ENCODE measurements around the gene TREX2. TPM values are rescaled to one million over a fixed set of nuclear protein-coding genes. Genes with fewer than 3 reads are reported as not detected.

Gene TREX2
- total RNA-seq, 5 donors from 2014 or later (not counting 1 experiment from before 2014, with no cell fraction given): 2.4 to 6.3 (median 5.4) TPM

- H3K36me3 ChIP-seq (ENCODE audit: control insufficient read depth in 2 of 2, extremely low read depth in 1 of 2, insufficient read depth in 1 of 2, low read length in 1 of 2): no peaks in the 10 kb centered on the region
- no peak overlapping the region for H3K27ac ChIP-seq (ENCODE audit: low read length)
- peaks cover 0 to 4% of the 10 kb centered on the region in 2 experiments for H3K27me3 ChIP-seq (replicated peaks in 1 of 2; ENCODE audit: control insufficient read depth in 2 of 2, extremely low read depth in 1 of 2, insufficient read depth in 2 of 2, low read length in 1 of 2)
- peaks cover 0 to 12% of the 10 kb centered on the region in 2 experiments for H3K4me1 ChIP-seq (ENCODE audit: control insufficient read depth in 1 of 2, extremely low read depth in 1 of 2, insufficient read depth in 2 of 2, low read length in 2 of 2)
- Mint-ChIP-seq H3K4me1 (peaks cover 11 to 14% (median 12%) of the 10 kb centered on the region in 3 donors), H3K27ac (no peak overlapping the region), H3K9me3 (no peaks in the 10 kb centered on the region), H3K27me3 (peaks cover 2 to 15% of the 10 kb centered on the region in 2 donors), H3K4me3 (no peak overlapping the region), H3K36me3 (no peaks in the 10 kb centered on the region)
- ChIA-PET POLR2A (no interaction called here), CTCF (no interaction called here)
- ATAC-seq (replicated peaks in 1 of 4) (no peak), DNase-seq (no peak)
- no peaks in the 10 kb centered on the region for H3K9me3 ChIP-seq
- WGBS (ENCODE audit: insufficient coverage): 92% methylated on average over 15 of the region's 30 CpGs
- H3K4me3 ChIP-seq (ENCODE audit: control insufficient read depth in 1 of 2, extremely low read depth in 1 of 2, low read length in 1 of 2): no peak overlapping the region
Measured at GRCh38 chrX:153409414-153410101, 36.3 kb downstream of the TREX2 start.

- Histone ChIP-seq H3K9me3 (no peaks in the 10 kb centered on the region), H3K36me3 (ENCODE audit: control insufficient read depth in 2 of 2, extremely low read depth in 1 of 2, insufficient read depth in 1 of 2, low read length in 1 of 2) (no peaks in the 10 kb centered on the region), H3K27ac (ENCODE audit: low read length) (no peak overlapping the region), H3K4me3 (ENCODE audit: control insufficient read depth in 1 of 2, extremely low read depth in 1 of 2, low read length in 1 of 2) (no peak overlapping the region), H3K27me3 (replicated peaks in 1 of 2; ENCODE audit: control insufficient read depth in 2 of 2, extremely low read depth in 1 of 2, insufficient read depth in 2 of 2, low read length in 1 of 2) (peaks cover 0 to 4% of the 10 kb centered on the region in 2 experiments), H3K4me1 (ENCODE audit: control insufficient read depth in 1 of 2, extremely low read depth in 1 of 2, insufficient read depth in 2 of 2, low read length in 2 of 2) (peaks cover 0 to 12% of the 10 kb centered on the region in 2 experiments)
- Mint-ChIP-seq H3K4me1 (peaks cover 11 to 14% (median 12%) of the 10 kb centered on the region in 3 donors), H3K9me3 (no peaks in the 10 kb centered on the region), H3K4me3 (no peak overlapping the region), H3K27ac (no peak overlapping the region), H3K27me3 (peaks cover 2 to 18% of the 10 kb centered on the region in 2 donors), H3K36me3 (no peaks in the 10 kb centered on the region)
- no peak for DNase-seq
- ChIA-PET CTCF (no interaction called here), POLR2A (no interaction called here)
- ATAC-seq (replicated peaks in 1 of 4): no peak
- no CpG with 5 or more reads among the region's 12 CpGs for WGBS (ENCODE audit: insufficient coverage)
Measured at GRCh38 chrX:153408871-153409351, 36.9 kb downstream of the TREX2 start.

GRCh38 chrX:153408221-153408721, 37.6 kb downstream of the TREX2 start:
- H3K27ac ChIP-seq (ENCODE audit: low read length): no peak overlapping the region
- POLR2A ChIA-PET: no interaction called here
- H3K4me3 ChIP-seq (ENCODE audit: control insufficient read depth in 1 of 2, extremely low read depth in 1 of 2, low read length in 1 of 2): no peak overlapping the region
- 94% methylated on average over 8 of the region's 10 CpGs for WGBS (ENCODE audit: insufficient coverage)
- H3K27me3 ChIP-seq (replicated peaks in 1 of 2; ENCODE audit: control insufficient read depth in 2 of 2, extremely low read depth in 1 of 2, insufficient read depth in 2 of 2, low read length in 1 of 2): peaks cover 0 to 4% of the 10 kb centered on the region in 2 experiments
- H3K4me1 ChIP-seq (ENCODE audit: control insufficient read depth in 1 of 2, extremely low read depth in 1 of 2, insufficient read depth in 2 of 2, low read length in 2 of 2): peaks cover 0 to 12% of the 10 kb centered on the region in 2 experiments
- Mint-ChIP-seq H3K4me1 (peaks cover 11 to 12% (median 12%) of the 10 kb centered on the region in 3 donors), H3K27ac (no peak overlapping the region), H3K27me3 (peaks cover 2 to 18% of the 10 kb centered on the region in 2 donors), H3K36me3 (no peaks in the 10 kb centered on the region), H3K4me3 (no peak overlapping the region), H3K9me3 (no peaks in the 10 kb centered on the region)
- no peaks in the 10 kb centered on the region for H3K36me3 ChIP-seq (ENCODE audit: control insufficient read depth in 2 of 2, extremely low read depth in 1 of 2, insufficient read depth in 1 of 2, low read length in 1 of 2)
- DNase-seq (no peak), ATAC-seq (replicated peaks in 1 of 4) (no peak)
- H3K9me3 ChIP-seq: no peaks in the 10 kb centered on the region
- CTCF ChIA-PET: no interaction called here

GRCh38 chrX:153407736-153408135, 38.1 kb downstream of the TREX2 start:
- ChIA-PET POLR2A (no interaction called here), CTCF (no interaction called here)
- Mint-ChIP-seq H3K27me3 (peaks cover 2 to 18% of the 10 kb centered on the region in 2 donors), H3K4me3 (no peak overlapping the region), H3K4me1 (peaks cover 11 to 12% (median 12%) of the 10 kb centered on the region in 3 donors), H3K36me3 (no peaks in the 10 kb centered on the region), H3K9me3 (no peaks in the 10 kb centered on the region), H3K27ac (no peak overlapping the region)
- no peaks in the 10 kb centered on the region for H3K36me3 ChIP-seq (ENCODE audit: control insufficient read depth in 2 of 2, extremely low read depth in 1 of 2, insufficient read depth in 1 of 2, low read length in 1 of 2)
- peaks cover 0 to 4% of the 10 kb centered on the region in 2 experiments for H3K27me3 ChIP-seq (replicated peaks in 1 of 2; ENCODE audit: control insufficient read depth in 2 of 2, extremely low read depth in 1 of 2, insufficient read depth in 2 of 2, low read length in 1 of 2)
- no peak overlapping the region for H3K27ac ChIP-seq (ENCODE audit: low read length)
- WGBS (ENCODE audit: insufficient coverage): no CpG with 5 or more reads among the region's 3 CpGs
- ATAC-seq (replicated peaks in 1 of 4): no peak
- H3K4me3 ChIP-seq (ENCODE audit: control insufficient read depth in 1 of 2, extremely low read depth in 1 of 2, low read length in 1 of 2): no peak overlapping the region
- no peaks in the 10 kb centered on the region for H3K9me3 ChIP-seq
- peaks cover 0 to 12% of the 10 kb centered on the region in 2 experiments for H3K4me1 ChIP-seq (ENCODE audit: control insufficient read depth in 1 of 2, extremely low read depth in 1 of 2, insufficient read depth in 2 of 2, low read length in 2 of 2)
- no peak for DNase-seq

- POLR2A ChIA-PET: no interaction called here
- 100% methylated on average over 2 of the region's 7 CpGs for WGBS (ENCODE audit: insufficient coverage)
- H3K9me3 Mint-ChIP-seq: no peaks in the 10 kb centered on the region
Measured at GRCh38 chrX:153406903-153407302, 39.0 kb downstream of the TREX2 start.

GRCh38 chrX:153406011-153406410, 39.8 kb downstream of the TREX2 start:
- H3K27ac Mint-ChIP-seq: no peak overlapping the region
- no peaks in the 10 kb centered on the region for H3K27me3 ChIP-seq (replicated peaks in 1 of 2; ENCODE audit: control insufficient read depth in 2 of 2, extremely low read depth in 1 of 2, insufficient read depth in 2 of 2, low read length in 1 of 2)
- ChIA-PET CTCF (interaction anchor here in 1 of 2 donors (0.6 to 0.9 kb wide), 2 partner anchors 101 to 369 kb away, joined by 3 read pairs; no protein-coding TSS in a partner anchor), POLR2A (no interaction called here)
- H3K4me1 ChIP-seq (ENCODE audit: control insufficient read depth in 1 of 2, extremely low read depth in 1 of 2, insufficient read depth in 2 of 2, low read length in 2 of 2): no peaks in the 10 kb centered on the region
- 100% methylated on average over 2 of the region's 9 CpGs for WGBS (ENCODE audit: insufficient coverage)
- peaks cover 2 to 13% of the 10 kb centered on the region in 2 donors for H3K27me3 Mint-ChIP-seq
- no peaks in the 10 kb centered on the region for H3K36me3 Mint-ChIP-seq
- no peaks in the 10 kb centered on the region for H3K9me3 Mint-ChIP-seq
- H3K27ac ChIP-seq (ENCODE audit: low read length): no peak overlapping the region
- H3K4me3 ChIP-seq (ENCODE audit: control insufficient read depth in 1 of 2, extremely low read depth in 1 of 2, low read length in 1 of 2): no peak overlapping the region
- H3K4me1 Mint-ChIP-seq: peaks cover 2 to 4% (median 3%) of the 10 kb centered on the region in 3 donors
- no peaks in the 10 kb centered on the region for H3K36me3 ChIP-seq (ENCODE audit: control insufficient read depth in 2 of 2, extremely low read depth in 1 of 2, insufficient read depth in 1 of 2, low read length in 1 of 2)
- ATAC-seq (replicated peaks in 1 of 4) (no peak), DNase-seq (no peak)
- H3K9me3 ChIP-seq: no peaks in the 10 kb centered on the region
- no peak overlapping the region for H3K4me3 Mint-ChIP-seq

More at GRCh38 chrX:153406903-153407302, 39.0 kb downstream of the TREX2 start:
- Histone ChIP-seq H3K36me3 (ENCODE audit: control insufficient read depth in 2 of 2, extremely low read depth in 1 of 2, insufficient read depth in 1 of 2, low read length in 1 of 2) (no peaks in the 10 kb centered on the region), H3K27me3 (replicated peaks in 1 of 2; ENCODE audit: control insufficient read depth in 2 of 2, extremely low read depth in 1 of 2, insufficient read depth in 2 of 2, low read length in 1 of 2) (peaks cover 0 to under 1% of the 10 kb centered on the region in 2 experiments), H3K4me1 (ENCODE audit: control insufficient read depth in 1 of 2, extremely low read depth in 1 of 2, insufficient read depth in 2 of 2, low read length in 2 of 2) (peaks cover 0 to 4% of the 10 kb centered on the region in 2 experiments), H3K9me3 (no peaks in the 10 kb centered on the region), H3K27ac (ENCODE audit: low read length) (no peak overlapping the region), H3K4me3 (ENCODE audit: control insufficient read depth in 1 of 2, extremely low read depth in 1 of 2, low read length in 1 of 2) (no peak overlapping the region)
- CTCF ChIA-PET: interaction anchor here in 1 of 2 donors (0.6 kb wide), 1 partner anchor 370 kb away, joined by 3 read pairs; no protein-coding TSS in a partner anchor
- H3K27me3 Mint-ChIP-seq: peaks cover 2 to 12% of the 10 kb centered on the region in 2 donors
- H3K4me3 Mint-ChIP-seq: no peak overlapping the region
- H3K4me1 Mint-ChIP-seq: peaks cover 5 to 7% (median 6%) of the 10 kb centered on the region in 3 donors
- DNase-seq: no peak
- no peaks in the 10 kb centered on the region for H3K36me3 Mint-ChIP-seq
- no peak for ATAC-seq (replicated peaks in 1 of 4)
- H3K27ac Mint-ChIP-seq: no peak overlapping the region

Measured in T-cell (primary cell).